OCI-LY3 (cell line): Measurements from ENCODE around the gene HOXD13.

Experiments used
- H2AFZ ChIP-seq: fragments of 200-600, 300-600 bp; shearing (Covaris generic); 2 replicates; pipeline ENCODE4 v1.6.0; 2014; ENCODE audit warnings: antibody characterized with exemption, low read depth, low read length
- H3K27ac ChIP-seq: fragments of 200-600, 300-600 bp; sonication (generic); 2 replicates; pipeline ENCODE4 v1.5.1; 2014; ENCODE audit warnings: mild to moderate bottlenecking, low read length, moderate library complexity, mixed read lengths
- H3K27me3 ChIP-seq: fragments of 200-600, 300-600 bp; sonication (generic); 2 replicates; pipeline ENCODE4 v1.6.1; 2014; ENCODE audit warnings: low read depth, low read length, mixed read lengths
- H3K36me3 ChIP-seq: fragments of 200-600, 300-600 bp; sonication (generic); replicated peaks from 2 replicates; pipeline ENCODE3; 2014; ENCODE audit warnings: low read depth, low read length, mixed read lengths
- H3K4me1 ChIP-seq: fragments of 300-600, 200-600 bp; sonication (generic); 2 replicates; pipeline ENCODE4 v1.6.1; 2014; ENCODE audit warnings: low read length, mixed read lengths
- H3K4me2 ChIP-seq: fragments of 200-600, 300-600 bp; sonication (generic); 2 replicates; pipeline ENCODE4 v1.6.1; 2014; ENCODE audit warnings: low read length, mixed read lengths
- H3K4me3 ChIP-seq: fragments of 300-600, 200-600 bp; sonication (generic); 2 replicates; pipeline ENCODE4 v1.5.1; 2014; ENCODE audit warnings: antibody characterized with exemption, mild to moderate bottlenecking, low read length, moderate library complexity
- H3K79me2 ChIP-seq: fragments of 300-600, 200-600 bp; shearing (Covaris generic); 2 replicates; pipeline ENCODE4 v1.6.1; 2014; ENCODE audit warnings: mild to moderate bottlenecking, low read length, mixed read lengths
- H3K9ac ChIP-seq: fragments of 300-600, 200-600 bp; shearing (Covaris generic); 2 replicates; pipeline ENCODE4 v1.6.0; 2014; ENCODE audit warnings: mild to moderate bottlenecking, low read length, moderate library complexity
- H3K9me3 ChIP-seq: fragments of 200-600, 300-600 bp; shearing (Covaris generic); 2 replicates; pipeline ENCODE4 v1.6.1; 2014; ENCODE audit warnings: low read length, mixed read lengths; ENCODE audit not compliant: insufficient read depth
- H4K20me1 ChIP-seq: fragments of 200-600, 300-600 bp; sonication (generic); 2 replicates; pipeline ENCODE4 v1.6.1; 2016; ENCODE audit warnings: low read length, mixed read lengths; ENCODE audit not compliant: insufficient read depth
- CTCF ChIP-seq: fragments of 200-600, 300-600 bp; sonication (generic); IDR thresholded peaks from 2 replicates; pipeline ENCODE4 v1.5.1; 2014; ENCODE audit warnings: antibody characterized with exemption, low read length, low read depth
- EZH2phosphoT487 ChIP-seq: fragments of 200-600 bp; shearing (Covaris generic); IDR thresholded peaks from 2 replicates; pipeline ENCODE4 v1.6.1; 2018; ENCODE audit warnings: antibody characterized with exemption, mixed run types, low read depth

The HOXD13 gene

GRCh38 chr2:176097820-176098365 is 5.4 kb downstream of the HOXD13 start:
- Histone ChIP-seq H3K4me3 (peak overlapping the region; percentile 81), H4K20me1 (no peaks in the 10 kb centered on the region), H3K27me3 (no peaks in the 10 kb centered on the region)

DNA sequence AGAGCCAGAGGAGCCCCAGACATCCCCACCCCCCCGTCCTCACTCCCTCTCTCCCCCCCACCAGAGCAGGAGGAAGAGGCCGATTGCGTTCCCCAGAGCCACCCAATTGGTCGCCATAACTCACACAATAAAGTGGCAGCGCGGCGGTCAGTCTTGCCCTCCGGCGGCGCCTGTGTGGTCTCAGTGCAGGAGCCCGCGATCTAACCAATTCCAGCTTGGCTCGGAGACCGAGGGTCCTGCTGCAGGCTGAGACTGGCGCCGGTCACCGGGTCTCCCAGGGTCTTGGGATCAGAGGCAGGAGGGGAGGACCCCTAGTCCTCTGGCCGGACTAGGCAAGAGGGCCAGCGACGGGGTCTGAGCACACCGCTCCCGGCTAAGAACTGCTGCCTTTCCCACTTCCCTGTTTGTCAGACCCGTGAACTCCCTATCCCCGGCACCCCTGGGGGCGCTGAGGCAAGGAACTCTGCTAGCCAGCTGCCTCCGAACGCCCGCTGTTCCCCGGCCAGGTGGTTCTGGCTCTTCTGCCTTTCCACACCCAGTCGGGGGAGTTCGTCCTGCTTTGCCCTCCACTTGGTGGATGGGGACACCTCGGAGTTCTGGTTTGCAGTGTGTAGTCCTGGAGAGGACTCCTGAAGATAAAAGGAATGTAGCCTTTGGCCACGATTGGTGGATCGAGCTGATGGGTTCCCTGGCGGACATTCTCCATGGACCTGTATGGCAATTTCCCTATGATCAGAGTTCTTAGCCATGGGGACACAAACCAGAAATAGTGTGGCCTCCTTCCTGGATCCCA is 6.0 kb downstream of the HOXD13 start:
- no peaks in the 10 kb centered on the region for H3K79me2 ChIP-seq
- no peak overlapping the region for H3K27ac ChIP-seq
- no peaks in the 10 kb centered on the region for H3K9me3 ChIP-seq
- H3K4me3 ChIP-seq: peak overlapping the region; percentile 81
- no peak for TF ChIP-seq CTCF
- no peak for TF ChIP-seq EZH2phosphoT487
- no peaks in the 10 kb centered on the region for H3K27me3 ChIP-seq
- H3K4me2 ChIP-seq: peak overlapping the region; percentile 99
- H3K36me3 ChIP-seq: no peaks in the 10 kb centered on the region
- H4K20me1 ChIP-seq: no peaks in the 10 kb centered on the region
- no peak overlapping the region for H3K9ac ChIP-seq
- H2AFZ ChIP-seq: no peak overlapping the region; the same call in 1 of the 2 replicates
- H3K4me1 ChIP-seq: peaks cover 7% of the 10 kb centered on the region

More at GRCh38 chr2:176097820-176098365, 5.4 kb downstream of the HOXD13 start:
- peak overlapping the region; percentile 77 for H3K9ac ChIP-seq
- TF ChIP-seq CTCF (no peak), EZH2phosphoT487 (no peak)
- H3K4me1 ChIP-seq: peaks cover 7% of the 10 kb centered on the region
- H2AFZ ChIP-seq: peak overlapping the region; percentile 98
- no peaks in the 10 kb centered on the region for H3K79me2 ChIP-seq
- H3K9me3 ChIP-seq: no peaks in the 10 kb centered on the region
- no peaks in the 10 kb centered on the region for H3K36me3 ChIP-seq
- peak overlapping the region; percentile 99 for H3K4me2 ChIP-seq
- no peak overlapping the region for H3K27ac ChIP-seq

DNA sequence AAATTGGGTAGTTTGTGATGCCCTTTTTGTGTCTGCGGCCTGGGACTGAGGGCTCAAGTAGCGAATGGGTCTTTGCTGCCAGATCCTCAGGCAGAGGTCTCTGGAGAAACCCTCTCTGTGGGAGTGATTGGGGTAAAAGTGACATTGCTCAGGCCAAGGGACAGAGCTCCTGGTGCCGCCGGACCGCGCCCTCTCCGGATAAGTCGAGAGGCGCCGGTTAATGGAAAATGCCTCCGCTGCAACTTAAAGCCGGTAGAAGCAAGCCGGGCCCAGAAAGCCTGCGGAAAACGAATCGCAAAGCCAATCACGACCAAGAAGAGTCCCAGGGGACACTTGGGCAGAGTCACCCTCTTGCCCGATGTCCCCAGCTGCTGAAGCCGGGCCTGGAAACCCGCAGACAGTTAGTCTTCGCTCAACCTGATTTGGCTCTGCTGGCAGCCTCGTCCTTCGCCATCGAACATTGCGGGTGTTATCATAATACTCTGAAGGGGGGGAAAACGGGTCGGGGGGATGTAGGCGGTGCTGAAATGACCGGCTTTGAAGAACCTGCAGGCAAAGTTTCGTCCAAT is 6.7 kb downstream of the HOXD13 start:
- Histone ChIP-seq H3K27ac (no peak overlapping the region), H3K4me1 (peaks cover 7% of the 10 kb centered on the region), H3K79me2 (no peaks in the 10 kb centered on the region), H3K9me3 (no peaks in the 10 kb centered on the region), H2AFZ (no peak overlapping the region), H3K4me3 (no peak overlapping the region), H4K20me1 (no peaks in the 10 kb centered on the region), H3K4me2 (no peak overlapping the region), H3K9ac (no peak overlapping the region), H3K36me3 (no peaks in the 10 kb centered on the region), H3K27me3 (no peaks in the 10 kb centered on the region)
- TF ChIP-seq CTCF (no peak), EZH2phosphoT487 (no peak)

GRCh38 chr2:176099728-176100546 is 7.4 kb downstream of the HOXD13 start, which contains the start of gene HOXD12:
Gene HOXD12 (plus strand): TSS chr2:176099795. CDS start chr2:176099802, 7 bp downstream.
- Histone ChIP-seq H3K4me2 (no peak within 1 kb of the TSS), H3K79me2 (no peaks in the 10 kb centered on the region), H2AFZ (no peak within 1 kb of the TSS), H3K9ac (no peak within 1 kb of the TSS), H3K27me3 (no peaks in the 10 kb centered on the region), H4K20me1 (no peaks in the 10 kb centered on the region), H3K9me3 (no peaks in the 10 kb centered on the region), H3K36me3 (no peaks in the 10 kb centered on the region), H3K4me3 (no peak within 1 kb of the TSS), H3K27ac (no peak within 1 kb of the TSS), H3K4me1 (peaks cover 13% of the 10 kb centered on the region)
- TF ChIP-seq EZH2phosphoT487 (no peak), CTCF (no peak)
